ENCODE results near the gene DEUP1. TPM values are rescaled to one million over a fixed set of nuclear protein-coding genes. Genes with fewer than 3 reads are reported as not detected.

The DEUP1 gene
- polyA plus RNA-seq, 3 donors, result not detected

GRCh38 chr11:93392867-93393266 lies 62.3 kb downstream of the DEUP1 start:
- no peak overlapping the region for H3K27ac Mint-ChIP-seq

GRCh38 chr11:93393386-93393785 lies 62.8 kb downstream of the DEUP1 start:
- H3K27ac Mint-ChIP-seq, result no peak overlapping the region
- 29% methylated on average over 1 of the region's 4 CpGs for WGBS (ENCODE audit: insufficient coverage)

More at GRCh38 chr11:93392867-93393266, 62.3 kb downstream of the DEUP1 start:
- Mint-ChIP-seq H3K36me3 (no peaks in the 10 kb centered on the region), H3K27me3 (ENCODE audit: low read depth in 3 of 3) (peaks cover 3 to 4% (median 3%) of the 10 kb centered on the region in 3 donors), H3K9me3 (no peaks in the 10 kb centered on the region), H3K4me3 (no peak overlapping the region), H3K4me1 (no peaks in the 10 kb centered on the region)
- DNase-seq, result no peak
- H2AFZ ChIP-seq (ENCODE audit: insufficient read depth, low read depth, low read length, poor library complexity, severe bottlenecking), result no peak overlapping the region
- H3K4me2 ChIP-seq (replicated peaks; ENCODE audit: extremely low read depth, low read length, poor library complexity, severe bottlenecking), result no peak overlapping the region
- no peaks in the 10 kb centered on the region for H3K36me3 ChIP-seq (replicated peaks in 1 of 2; ENCODE audit: control insufficient read depth in 1 of 2, insufficient read depth in 2 of 2, low read length in 2 of 2)
- no peak for TF ChIP-seq CTCF (IDR thresholded peaks at IDR 0.05)
- H3K27ac ChIP-seq (ENCODE audit: low read depth in 1 of 2, low read length in 2 of 2), result no peak overlapping the region
- no peaks in the 10 kb centered on the region for H3K9me3 ChIP-seq (replicated peaks in 1 of 2; ENCODE audit: control insufficient read depth in 1 of 2, insufficient read depth in 1 of 2, low read length in 2 of 2)
- no peaks in the 10 kb centered on the region for H3K4me1 ChIP-seq (ENCODE audit: control insufficient read depth in 1 of 2, insufficient read depth in 2 of 2, low read length in 2 of 2)
- WGBS (ENCODE audit: insufficient coverage), result no CpG with 5 or more reads among the region's 3 CpGs
- intact Hi-C loops (cut with micrococcal nuclease), result no loop called here
- H3K27me3 ChIP-seq (ENCODE audit: control insufficient read depth in 2 of 2, insufficient read depth in 2 of 2, low read length in 2 of 2), result no peaks in the 10 kb centered on the region
- H3K79me2 ChIP-seq (ENCODE audit: insufficient read depth, low read length), result no peaks in the 10 kb centered on the region
- H4K20me1 ChIP-seq (ENCODE audit: insufficient read depth, low read length), result no peaks in the 10 kb centered on the region
- no peak overlapping the region for H3K4me3 ChIP-seq (replicated peaks in 1 of 3; ENCODE audit: low read depth in 2 of 3, low read length in 3 of 3)
- no peak overlapping the region for H3K9ac ChIP-seq (ENCODE audit: insufficient read depth, low read length, poor library complexity, severe bottlenecking)

More at GRCh38 chr11:93393386-93393785, 62.8 kb downstream of the DEUP1 start:
- no peak for TF ChIP-seq CTCF (IDR thresholded peaks at IDR 0.05)
- H3K4me2 ChIP-seq (replicated peaks; ENCODE audit: extremely low read depth, low read length, poor library complexity, severe bottlenecking), result no peak overlapping the region
- no peak overlapping the region for H3K4me3 Mint-ChIP-seq
- H3K27me3 Mint-ChIP-seq (ENCODE audit: low read depth in 3 of 3), result peaks cover 3 to 4% (median 3%) of the 10 kb centered on the region in 3 donors
- H3K4me1 ChIP-seq (ENCODE audit: control insufficient read depth in 1 of 2, insufficient read depth in 2 of 2, low read length in 2 of 2), result no peaks in the 10 kb centered on the region
- H3K4me1 Mint-ChIP-seq, result no peaks in the 10 kb centered on the region
- H3K27ac ChIP-seq (ENCODE audit: low read depth in 1 of 2, low read length in 2 of 2), result no peak overlapping the region
- no peaks in the 10 kb centered on the region for H3K9me3 ChIP-seq (replicated peaks in 1 of 2; ENCODE audit: control insufficient read depth in 1 of 2, insufficient read depth in 1 of 2, low read length in 2 of 2)
- DNase-seq, result no peak
- no peak overlapping the region for H3K9ac ChIP-seq (ENCODE audit: insufficient read depth, low read length, poor library complexity, severe bottlenecking)
- no peaks in the 10 kb centered on the region for H4K20me1 ChIP-seq (ENCODE audit: insufficient read depth, low read length)
- no peaks in the 10 kb centered on the region for H3K36me3 Mint-ChIP-seq
- intact Hi-C loops (cut with micrococcal nuclease), result no loop called here
- H2AFZ ChIP-seq (ENCODE audit: insufficient read depth, low read depth, low read length, poor library complexity, severe bottlenecking), result no peak overlapping the region
- H3K4me3 ChIP-seq (replicated peaks in 1 of 3; ENCODE audit: low read depth in 2 of 3, low read length in 3 of 3), result no peak overlapping the region
- no peaks in the 10 kb centered on the region for H3K27me3 ChIP-seq (ENCODE audit: control insufficient read depth in 2 of 2, insufficient read depth in 2 of 2, low read length in 2 of 2)
- H3K36me3 ChIP-seq (replicated peaks in 1 of 2; ENCODE audit: control insufficient read depth in 1 of 2, insufficient read depth in 2 of 2, low read length in 2 of 2), result no peaks in the 10 kb centered on the region
- no peaks in the 10 kb centered on the region for H3K9me3 Mint-ChIP-seq
- H3K79me2 ChIP-seq (ENCODE audit: insufficient read depth, low read length), result no peaks in the 10 kb centered on the region
